Measurements from ENCODE around the gene TNFRSF4. TPM values are rescaled to one million over a fixed set of nuclear protein-coding genes. Genes with fewer than 3 reads are reported as not detected.
A peak's percentile ranks its signal among the peaks of the same experiment; 100 is the strongest.

The TNFRSF4 gene
- total RNA-seq, 5 donors from 2014 or later (not counting 1 experiment from before 2014, with no cell fraction given) = 15.1 to 35.4 (median 17.8) TPM

- no peaks in the 10 kb centered on the region for H3K9me3 ChIP-seq
- CTCF ChIA-PET = no interaction called here
- no peak for DNase-seq
- POLR2A ChIA-PET = no interaction called here
- no peaks in the 10 kb centered on the region for H3K27me3 Mint-ChIP-seq
- H3K4me1 Mint-ChIP-seq = peaks cover 15 to 36% (median 18%) of the 10 kb centered on the region in 3 donors
- H3K4me3 ChIP-seq (ENCODE audit: control insufficient read depth in 1 of 2, extremely low read depth in 1 of 2, low read length in 1 of 2) = no peak overlapping the region
- H3K27me3 ChIP-seq (replicated peaks in 1 of 2; ENCODE audit: control insufficient read depth in 2 of 2, extremely low read depth in 1 of 2, insufficient read depth in 2 of 2, low read length in 1 of 2) = peaks cover 0 to 38% of the 10 kb centered on the region in 2 experiments
- peaks cover 8 to 66% of the 10 kb centered on the region in 2 experiments for H3K4me1 ChIP-seq (ENCODE audit: control insufficient read depth in 1 of 2, extremely low read depth in 1 of 2, insufficient read depth in 2 of 2, low read length in 2 of 2)
- peak overlapping the region; percentile 83 for H3K27ac ChIP-seq (ENCODE audit: low read length)
- no peaks in the 10 kb centered on the region for H3K36me3 Mint-ChIP-seq
- H3K4me3 Mint-ChIP-seq = peak overlapping the region; percentile 74 to 85 (median 83)
- ATAC-seq (replicated peaks in 1 of 4) = no peak
- no peaks in the 10 kb centered on the region for H3K36me3 ChIP-seq (ENCODE audit: control insufficient read depth in 2 of 2, extremely low read depth in 1 of 2, insufficient read depth in 1 of 2, low read length in 1 of 2)
- H3K9me3 Mint-ChIP-seq = no peaks in the 10 kb centered on the region
- peak overlapping the region in 1 of 2 donors; percentile 94 for H3K27ac Mint-ChIP-seq
- 56% methylated on average over 5 of the region's 11 CpGs for WGBS (ENCODE audit: insufficient coverage)
Observed at GRCh38 chr1:1207571-1207892, 6.4 kb downstream of the TNFRSF4 start.

GRCh38 chr1:1206966-1207531 is 6.9 kb downstream of the TNFRSF4 start:
- peak in 3 of 35 experiments; percentile 2 to 30 (median 2) for DNase-seq
- no peak overlapping the region for H3K27ac Mint-ChIP-seq

GRCh38 chr1:1206376-1206965 is 7.5 kb downstream of the TNFRSF4 start, which contains the start of gene TNFRSF18:
TNFRSF18 (minus strand) TSS chr1:1206592; CDS start chr1:1206571, 21 bp downstream.
- Mint-ChIP-seq H3K36me3 (no peaks in the 10 kb centered on the region), H3K27ac (peak within 1 kb of the TSS in 1 of 2 donors; percentile 4), H3K27me3 (no peaks in the 10 kb centered on the region), H3K9me3 (no peaks in the 10 kb centered on the region), H3K4me1 (peaks cover 15 to 35% (median 18%) of the 10 kb centered on the region in 3 donors), H3K4me3 (peak within 1 kb of the TSS; percentile 43 to 72 (median 52))
- Histone ChIP-seq H3K27me3 (replicated peaks in 1 of 2; ENCODE audit: control insufficient read depth in 2 of 2, extremely low read depth in 1 of 2, insufficient read depth in 2 of 2, low read length in 1 of 2) (peaks cover 0 to 38% of the 10 kb centered on the region in 2 experiments), H3K9me3 (no peaks in the 10 kb centered on the region), H3K27ac (ENCODE audit: low read length) (peak within 1 kb of the TSS; percentile 57), H3K4me1 (ENCODE audit: control insufficient read depth in 1 of 2, extremely low read depth in 1 of 2, insufficient read depth in 2 of 2, low read length in 2 of 2) (peaks cover 8 to 55% of the 10 kb centered on the region in 2 experiments), H3K36me3 (ENCODE audit: control insufficient read depth in 2 of 2, extremely low read depth in 1 of 2, insufficient read depth in 1 of 2, low read length in 1 of 2) (no peaks in the 10 kb centered on the region), H3K4me3 (ENCODE audit: control insufficient read depth in 1 of 2, extremely low read depth in 1 of 2, low read length in 1 of 2) (peak within 1 kb of the TSS in 1 of 2 donors; percentile 53)
- CTCF ChIA-PET = no interaction called here
- peak in 2 of 4 experiments; percentile 14 to 23 for ATAC-seq (replicated peaks in 1 of 4)
- 2% methylated on average over 48 of the region's 49 CpGs for whole genome bisulfite sequencing (ENCODE audit: insufficient coverage)
- POLR2A ChIA-PET = no interaction called here
- peak in 5 of 35 experiments; percentile 27 to 58 (median 37) for DNase-seq

More at GRCh38 chr1:1206966-1207531, 6.9 kb downstream of the TNFRSF4 start:
- peak overlapping the region in 1 of 2 donors; percentile 53 for H3K4me3 ChIP-seq (ENCODE audit: control insufficient read depth in 1 of 2, extremely low read depth in 1 of 2, low read length in 1 of 2)
- no peaks in the 10 kb centered on the region for H3K9me3 Mint-ChIP-seq
- peak overlapping the region; percentile 43 to 72 (median 52) for H3K4me3 Mint-ChIP-seq
- 59% methylated on average over 15 of the region's 19 CpGs for WGBS (ENCODE audit: insufficient coverage)
- POLR2A ChIA-PET = no interaction called here
- H3K4me1 ChIP-seq (ENCODE audit: control insufficient read depth in 1 of 2, extremely low read depth in 1 of 2, insufficient read depth in 2 of 2, low read length in 2 of 2) = peaks cover 8 to 61% of the 10 kb centered on the region in 2 experiments
- H3K27me3 Mint-ChIP-seq = no peaks in the 10 kb centered on the region
- H3K36me3 ChIP-seq (ENCODE audit: control insufficient read depth in 2 of 2, extremely low read depth in 1 of 2, insufficient read depth in 1 of 2, low read length in 1 of 2) = no peaks in the 10 kb centered on the region
- CTCF ChIA-PET = no interaction called here
- H3K9me3 ChIP-seq = no peaks in the 10 kb centered on the region
- H3K27me3 ChIP-seq (replicated peaks in 1 of 2; ENCODE audit: control insufficient read depth in 2 of 2, extremely low read depth in 1 of 2, insufficient read depth in 2 of 2, low read length in 1 of 2) = peaks cover 0 to 38% of the 10 kb centered on the region in 2 experiments
- no peak for ATAC-seq (replicated peaks in 1 of 4)
- H3K36me3 Mint-ChIP-seq = no peaks in the 10 kb centered on the region
- H3K4me1 Mint-ChIP-seq = peaks cover 15 to 35% (median 18%) of the 10 kb centered on the region in 3 donors
- peak overlapping the region; percentile 34 for H3K27ac ChIP-seq (ENCODE audit: low read length)

GRCh38 chr1:1205769-1206375 is 8.1 kb downstream of the TNFRSF4 start:
- Histone ChIP-seq H3K4me3 (ENCODE audit: control insufficient read depth in 1 of 2, extremely low read depth in 1 of 2, low read length in 1 of 2) (peak overlapping the region in 1 of 2 donors; percentile 53), H3K27me3 (replicated peaks in 1 of 2; ENCODE audit: control insufficient read depth in 2 of 2, extremely low read depth in 1 of 2, insufficient read depth in 2 of 2, low read length in 1 of 2) (peaks cover 0 to 38% of the 10 kb centered on the region in 2 experiments), H3K27ac (ENCODE audit: low read length) (peak overlapping the region; percentile 57), H3K4me1 (ENCODE audit: control insufficient read depth in 1 of 2, extremely low read depth in 1 of 2, insufficient read depth in 2 of 2, low read length in 2 of 2) (peaks cover 8 to 54% of the 10 kb centered on the region in 2 experiments), H3K9me3 (no peaks in the 10 kb centered on the region), H3K36me3 (ENCODE audit: control insufficient read depth in 2 of 2, extremely low read depth in 1 of 2, insufficient read depth in 1 of 2, low read length in 1 of 2) (no peaks in the 10 kb centered on the region)
- no peaks in the 10 kb centered on the region for H3K27me3 Mint-ChIP-seq
- no peaks in the 10 kb centered on the region for H3K9me3 Mint-ChIP-seq
- ChIA-PET POLR2A (no interaction called here), CTCF (no interaction called here)
- ATAC-seq (replicated peaks in 1 of 4) (no peak), DNase-seq (peak in 2 of 35 experiments; percentile 0 to 2)
- H3K4me1 Mint-ChIP-seq = peaks cover 15 to 32% (median 16%) of the 10 kb centered on the region in 3 donors
- H3K27ac Mint-ChIP-seq = peak overlapping the region in 1 of 2 donors; percentile 4
- WGBS (ENCODE audit: insufficient coverage) = 9% methylated on average over 26 of the region's 31 CpGs
- H3K4me3 Mint-ChIP-seq = peak overlapping the region; percentile 34 to 72 (median 43)
- no peaks in the 10 kb centered on the region for H3K36me3 Mint-ChIP-seq

- 91% methylated on average over 13 of the region's 19 CpGs for WGBS (ENCODE audit: insufficient coverage)
- H3K36me3 ChIP-seq (ENCODE audit: control insufficient read depth in 2 of 2, extremely low read depth in 1 of 2, insufficient read depth in 1 of 2, low read length in 1 of 2) = no peaks in the 10 kb centered on the region
- peaks cover 8 to 61% of the 10 kb centered on the region in 2 experiments for H3K4me1 ChIP-seq (ENCODE audit: control insufficient read depth in 1 of 2, extremely low read depth in 1 of 2, insufficient read depth in 2 of 2, low read length in 2 of 2)
- peak overlapping the region; percentile 57 for H3K27ac ChIP-seq (ENCODE audit: low read length)
- H3K27me3 ChIP-seq (replicated peaks in 1 of 2; ENCODE audit: control insufficient read depth in 2 of 2, extremely low read depth in 1 of 2, insufficient read depth in 2 of 2, low read length in 1 of 2) = peaks cover 0 to 38% of the 10 kb centered on the region in 2 experiments
- Mint-ChIP-seq H3K27me3 (no peaks in the 10 kb centered on the region), H3K27ac (peak overlapping the region in 1 of 2 donors; percentile 11), H3K4me1 (peaks cover 15 to 33% (median 16%) of the 10 kb centered on the region in 3 donors), H3K4me3 (peak overlapping the region; percentile 12 to 49 (median 34)), H3K9me3 (no peaks in the 10 kb centered on the region), H3K36me3 (no peaks in the 10 kb centered on the region)
- POLR2A ChIA-PET = interaction anchor here in 1 of 2 donors (0.6 kb wide), 1 partner anchor 392 kb away, joined by 3 read pairs; no protein-coding TSS in a partner anchor
- peak in 1 of 35 experiments; percentile 2 for DNase-seq
- peak overlapping the region in 1 of 2 donors; percentile 53 for H3K4me3 ChIP-seq (ENCODE audit: control insufficient read depth in 1 of 2, extremely low read depth in 1 of 2, low read length in 1 of 2)
- no peak for ATAC-seq (replicated peaks in 1 of 4)
- H3K9me3 ChIP-seq = no peaks in the 10 kb centered on the region
- CTCF ChIA-PET = no interaction called here
Observed at GRCh38 chr1:1204998-1205768, 8.8 kb downstream of the TNFRSF4 start.

- POLR2A ChIA-PET = no interaction called here
- CTCF ChIA-PET = no interaction called here
- Histone ChIP-seq H3K36me3 (ENCODE audit: control insufficient read depth in 2 of 2, extremely low read depth in 1 of 2, insufficient read depth in 1 of 2, low read length in 1 of 2) (no peaks in the 10 kb centered on the region), H3K4me3 (ENCODE audit: control insufficient read depth in 1 of 2, extremely low read depth in 1 of 2, low read length in 1 of 2) (no peak overlapping the region), H3K27ac (ENCODE audit: low read length) (peak overlapping the region; percentile 23), H3K9me3 (no peaks in the 10 kb centered on the region), H3K27me3 (replicated peaks in 1 of 2; ENCODE audit: control insufficient read depth in 2 of 2, extremely low read depth in 1 of 2, insufficient read depth in 2 of 2, low read length in 1 of 2) (peaks cover 0 to 38% of the 10 kb centered on the region in 2 experiments), H3K4me1 (ENCODE audit: control insufficient read depth in 1 of 2, extremely low read depth in 1 of 2, insufficient read depth in 2 of 2, low read length in 2 of 2) (peaks cover 8 to 62% of the 10 kb centered on the region in 2 experiments)
- DNase-seq = peak in 2 of 35 experiments; percentile 0 to 1
- no peak for ATAC-seq (replicated peaks in 1 of 4)
- H3K4me1 Mint-ChIP-seq = peaks cover 14 to 33% (median 15%) of the 10 kb centered on the region in 3 donors
- no peaks in the 10 kb centered on the region for H3K9me3 Mint-ChIP-seq
- no peak overlapping the region for H3K4me3 Mint-ChIP-seq
- no peak overlapping the region for H3K27ac Mint-ChIP-seq
- WGBS (ENCODE audit: insufficient coverage) = 96% methylated on average over 4 of the region's 8 CpGs
- no peaks in the 10 kb centered on the region for H3K36me3 Mint-ChIP-seq
- H3K27me3 Mint-ChIP-seq = no peaks in the 10 kb centered on the region
Observed at GRCh38 chr1:1204425-1204920, 9.5 kb downstream of the TNFRSF4 start.

Data from T-cell (primary cell).